ENCODE results near the gene RAB34.

DNA sequence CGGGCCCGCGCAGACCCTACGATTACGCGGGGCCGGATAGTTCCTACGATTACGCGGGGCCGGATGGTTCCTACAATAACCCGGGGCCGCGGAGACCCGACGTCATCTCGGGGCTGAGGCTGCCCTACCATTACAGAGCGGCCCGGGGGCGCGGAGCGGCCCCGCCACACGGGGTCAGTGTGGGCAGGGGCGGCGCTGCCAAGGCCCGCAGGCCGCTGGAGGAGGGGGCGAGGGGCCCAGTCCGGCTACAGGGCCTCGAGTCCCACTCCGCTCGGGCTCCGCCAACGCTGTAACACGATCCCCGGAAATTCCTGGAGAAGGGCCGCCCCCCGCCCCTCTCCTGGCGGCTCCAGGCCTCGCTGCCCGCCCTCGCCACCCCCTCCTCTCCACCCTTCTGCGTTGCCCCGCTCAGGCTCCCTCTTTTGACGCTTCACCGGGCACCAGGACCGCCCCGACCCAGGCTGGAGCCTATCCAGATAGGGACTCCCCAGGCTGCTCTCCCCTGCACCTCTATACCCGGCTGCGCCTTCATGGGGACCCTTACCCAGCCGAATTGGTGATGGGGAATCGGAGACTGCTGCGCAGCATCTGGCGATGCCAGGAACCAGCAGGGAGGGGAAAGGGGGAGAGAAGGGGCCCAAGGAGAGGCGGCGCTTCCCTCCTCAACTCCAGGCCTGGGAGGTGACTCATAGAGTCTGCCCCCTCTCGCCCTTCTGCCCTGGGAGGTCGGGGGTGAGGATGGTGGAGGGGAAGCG is at the start of gene RAB34:
- no peak for TF ChIP-seq CTCF (IDR thresholded peaks at IDR 0.05)
- peak in 1 of 3 donors; percentile 42 for TF ChIP-seq POLR2AphosphoS5 (IDR thresholded peaks at IDR 0.05)
